IPS-15b (cell line): ENCODE results near the gene B4GALT6.

Experiments used
- H3K27me3 ChIP-seq: one replicate; pipeline ENCODE4 v1.6.1; 2013; ENCODE audit warnings: low read length; ENCODE audit not compliant: control insufficient read depth, insufficient read depth
- H3K36me3 ChIP-seq: one replicate; pipeline ENCODE4 v1.6.1; 2013; ENCODE audit warnings: low read length; ENCODE audit not compliant: control insufficient read depth, insufficient read depth
- H3K4me1 ChIP-seq: one replicate; pipeline ENCODE4 v1.6.1; 2013; ENCODE audit warnings: mild to moderate bottlenecking, low read length; ENCODE audit not compliant: control insufficient read depth, insufficient read depth
- H3K4me3 ChIP-seq: one replicate; pipeline ENCODE4 v1.5.1; 2013; ENCODE audit warnings: low read depth, low read length
- H3K9ac ChIP-seq: one replicate; pipeline ENCODE4 v1.6.1; 2013; ENCODE audit warnings: low read depth, mild to moderate bottlenecking, low read length
- H3K9me3 ChIP-seq: one replicate; pipeline ENCODE4 v1.6.1; 2013; ENCODE audit warnings: mild to moderate bottlenecking, low read length; ENCODE audit not compliant: control insufficient read depth, insufficient read depth

Gene B4GALT6

GRCh38 chr18:31711365-31712172 is 27.2 kb upstream of the B4GALT6 start:
- H3K9me3 ChIP-seq = no peaks in the 10 kb centered on the region
- no peak overlapping the region for H3K9ac ChIP-seq
- H3K4me3 ChIP-seq = no peak overlapping the region
- H3K36me3 ChIP-seq = no peaks in the 10 kb centered on the region
- H3K4me1 ChIP-seq = no peaks in the 10 kb centered on the region
- no peaks in the 10 kb centered on the region for H3K27me3 ChIP-seq

DNA sequence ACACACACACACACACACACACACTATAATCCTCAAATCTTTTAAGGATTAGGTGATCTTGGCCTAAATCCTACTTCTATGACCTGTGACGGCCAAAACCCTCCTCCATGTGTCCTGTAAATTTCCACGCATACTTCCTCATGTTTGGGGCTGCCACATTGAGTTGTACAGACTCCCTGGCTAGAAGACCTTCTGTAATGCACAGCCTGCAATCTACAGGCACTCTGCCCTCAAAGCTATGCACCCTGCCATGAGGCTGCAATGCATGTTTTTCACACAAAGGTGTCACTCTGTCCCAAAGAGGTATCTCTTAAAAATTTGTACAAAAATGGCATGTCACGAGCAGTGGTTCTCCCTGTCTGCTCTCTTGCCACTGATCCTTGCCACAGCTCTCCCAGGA is 26.4 kb upstream of the B4GALT6 start:
- Histone ChIP-seq H3K4me1 (no peaks in the 10 kb centered on the region), H3K27me3 (no peaks in the 10 kb centered on the region), H3K36me3 (no peaks in the 10 kb centered on the region), H3K9me3 (no peaks in the 10 kb centered on the region), H3K9ac (no peak overlapping the region), H3K4me3 (no peak overlapping the region)

- Histone ChIP-seq H3K9me3 (no peaks in the 10 kb centered on the region), H3K36me3 (no peaks in the 10 kb centered on the region), H3K9ac (no peak overlapping the region), H3K4me1 (peaks cover 8% of the 10 kb centered on the region), H3K27me3 (no peaks in the 10 kb centered on the region), H3K4me3 (no peak overlapping the region)
These were observed 23.4 kb upstream of the B4GALT6 start for GRCh38 chr18:31707815-31708214.

DNA sequence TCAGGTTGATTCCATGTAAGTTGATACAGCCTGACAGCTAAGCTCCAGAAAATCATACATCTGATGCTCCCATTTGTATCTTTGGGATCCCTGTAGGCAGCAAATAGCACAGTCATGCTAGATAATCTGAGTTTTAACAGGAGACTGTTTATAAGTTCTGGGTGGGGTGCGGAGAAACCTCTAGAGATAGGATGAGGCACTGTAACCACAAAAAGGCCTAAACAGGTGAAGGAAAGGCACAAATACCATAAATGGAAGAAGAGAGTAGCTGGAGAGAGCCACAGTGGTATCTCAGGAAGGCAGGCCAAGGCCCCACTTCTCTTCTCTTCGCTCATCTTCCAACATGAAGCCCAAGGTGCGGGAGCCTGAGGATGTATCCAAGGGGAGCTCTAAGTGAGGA is 18.1 kb upstream of the B4GALT6 start:
- H3K27me3 ChIP-seq = no peaks in the 10 kb centered on the region
- H3K36me3 ChIP-seq = no peaks in the 10 kb centered on the region
- no peak overlapping the region for H3K4me3 ChIP-seq
- H3K4me1 ChIP-seq = peaks cover 13% of the 10 kb centered on the region
- no peaks in the 10 kb centered on the region for H3K9me3 ChIP-seq
- no peak overlapping the region for H3K9ac ChIP-seq

- Histone ChIP-seq H3K27me3 (no peaks in the 10 kb centered on the region), H3K4me1 (peaks cover 13% of the 10 kb centered on the region), H3K9ac (no peak overlapping the region), H3K9me3 (no peaks in the 10 kb centered on the region), H3K36me3 (no peaks in the 10 kb centered on the region), H3K4me3 (no peak overlapping the region)
These were observed 17.4 kb upstream of the B4GALT6 start for GRCh38 chr18:31701744-31702143.

DNA sequence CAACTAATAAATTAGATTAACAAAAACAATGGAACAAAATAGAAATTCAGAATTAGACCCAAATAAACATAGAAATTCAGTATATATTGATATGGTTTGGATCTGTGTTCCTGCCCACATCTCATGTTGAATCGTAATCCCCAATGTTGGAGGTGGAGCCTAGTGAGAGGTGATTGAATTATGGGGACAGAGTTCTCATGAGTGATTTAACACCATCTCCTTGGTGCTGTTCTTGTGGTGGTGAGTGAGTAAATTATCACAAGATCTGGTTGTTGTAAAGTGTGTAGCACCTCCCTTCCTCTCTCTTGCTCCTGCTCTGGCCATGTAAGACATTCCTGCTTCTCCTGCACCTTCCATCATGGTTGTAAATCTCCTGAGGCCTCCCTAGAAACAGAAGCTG is 16.6 kb upstream of the B4GALT6 start:
- peaks cover 13% of the 10 kb centered on the region for H3K4me1 ChIP-seq
- H3K36me3 ChIP-seq = no peaks in the 10 kb centered on the region
- no peaks in the 10 kb centered on the region for H3K9me3 ChIP-seq
- H3K9ac ChIP-seq = no peak overlapping the region
- H3K27me3 ChIP-seq = no peaks in the 10 kb centered on the region
- no peak overlapping the region for H3K4me3 ChIP-seq

GRCh38 chr18:31697351-31698298 is 13.2 kb upstream of the B4GALT6 start:
- Histone ChIP-seq H3K36me3 (no peaks in the 10 kb centered on the region), H3K4me1 (peaks cover 3% of the 10 kb centered on the region), H3K27me3 (no peaks in the 10 kb centered on the region), H3K9ac (no peak overlapping the region), H3K9me3 (no peaks in the 10 kb centered on the region), H3K4me3 (no peak overlapping the region)

GRCh38 chr18:31695989-31696388 is 11.6 kb upstream of the B4GALT6 start:
- Histone ChIP-seq H3K9me3 (no peaks in the 10 kb centered on the region), H3K36me3 (no peaks in the 10 kb centered on the region), H3K27me3 (no peaks in the 10 kb centered on the region), H3K9ac (no peak overlapping the region), H3K4me1 (no peaks in the 10 kb centered on the region), H3K4me3 (no peak overlapping the region)

GRCh38 chr18:31694297-31694696 is 9.9 kb upstream of the B4GALT6 start:
- Histone ChIP-seq H3K4me3 (no peak overlapping the region), H3K4me1 (no peaks in the 10 kb centered on the region), H3K36me3 (no peaks in the 10 kb centered on the region)

GRCh38 chr18:31688606-31689005 is 4.2 kb upstream of the B4GALT6 start:
- Histone ChIP-seq H3K9me3 (no peaks in the 10 kb centered on the region), H3K4me1 (peaks cover 12% of the 10 kb centered on the region), H3K36me3 (no peaks in the 10 kb centered on the region), H3K27me3 (no peaks in the 10 kb centered on the region), H3K4me3 (no peak overlapping the region), H3K9ac (no peak overlapping the region)

More at GRCh38 chr18:31694297-31694696, 9.9 kb upstream of the B4GALT6 start:
- Histone ChIP-seq H3K27me3 (no peaks in the 10 kb centered on the region), H3K9ac (no peak overlapping the region), H3K9me3 (no peaks in the 10 kb centered on the region)

- H3K27me3 ChIP-seq = no peaks in the 10 kb centered on the region
- no peaks in the 10 kb centered on the region for H3K36me3 ChIP-seq
- no peak overlapping the region for H3K9ac ChIP-seq
- H3K4me3 ChIP-seq = no peak overlapping the region
- no peaks in the 10 kb centered on the region for H3K9me3 ChIP-seq
- H3K4me1 ChIP-seq = peaks cover 12% of the 10 kb centered on the region
These were observed 2.9 kb upstream of the B4GALT6 start for GRCh38 chr18:31686986-31687928.
